Measurements from ENCODE around the gene ZHX3. TPM values are rescaled to one million over a fixed set of nuclear protein-coding genes. Genes with fewer than 3 reads are reported as not detected.

Gene ZHX3
- total RNA-seq, 5 donors from 2014 or later (not counting 1 experiment from before 2014, with no cell fraction given) = 7.0 to 11.1 (median 10.5) TPM

DNA sequence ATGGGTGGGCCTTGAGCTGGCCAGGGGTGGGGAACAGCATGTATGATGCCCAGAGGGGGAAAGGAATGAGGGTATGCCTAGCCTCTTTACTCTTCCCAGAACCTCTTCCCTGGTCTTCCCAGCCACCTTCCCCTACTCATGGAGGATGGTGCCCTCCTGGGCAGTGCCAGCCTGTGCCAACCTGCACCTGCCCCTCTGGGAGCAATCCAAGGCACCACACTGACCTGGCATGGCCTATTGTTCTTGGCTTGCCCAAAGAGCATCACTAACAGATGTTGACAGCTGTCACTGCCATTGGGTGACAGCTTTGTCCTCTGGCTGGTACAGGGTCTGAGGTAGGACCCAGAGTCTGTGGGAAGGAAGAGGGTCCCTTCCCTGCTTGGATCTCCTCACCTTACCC lies 36.0 kb upstream of the ZHX3 start:
- H3K4me3 Mint-ChIP-seq = no peak overlapping the region
- ChIA-PET CTCF (no interaction called here), POLR2A (interaction anchor here in 1 of 2 donors (0.6 kb wide), 1 partner anchor 25 kb away, joined by 4 read pairs; no protein-coding TSS in a partner anchor)
- no peak for ATAC-seq (replicated peaks in 1 of 4)
- Histone ChIP-seq H3K4me1 (ENCODE audit: control insufficient read depth in 1 of 2, extremely low read depth in 1 of 2, insufficient read depth in 2 of 2, low read length in 2 of 2) (no peaks in the 10 kb centered on the region), H3K4me3 (ENCODE audit: control insufficient read depth in 1 of 2, extremely low read depth in 1 of 2, low read length in 1 of 2) (no peak overlapping the region), H3K36me3 (ENCODE audit: control insufficient read depth in 2 of 2, extremely low read depth in 1 of 2, insufficient read depth in 1 of 2, low read length in 1 of 2) (no peaks in the 10 kb centered on the region), H3K9me3 (no peaks in the 10 kb centered on the region), H3K27ac (ENCODE audit: low read length) (no peak overlapping the region), H3K27me3 (replicated peaks in 1 of 2; ENCODE audit: control insufficient read depth in 2 of 2, extremely low read depth in 1 of 2, insufficient read depth in 2 of 2, low read length in 1 of 2) (peaks cover 0 to 6% of the 10 kb centered on the region in 2 experiments)
- H3K27ac Mint-ChIP-seq = no peak overlapping the region
- no peak for DNase-seq
- H3K9me3 Mint-ChIP-seq = no peaks in the 10 kb centered on the region
- no peaks in the 10 kb centered on the region for H3K36me3 Mint-ChIP-seq
- H3K27me3 Mint-ChIP-seq = peaks cover 0 to 4% of the 10 kb centered on the region in 2 donors
- H3K4me1 Mint-ChIP-seq = no peaks in the 10 kb centered on the region

DNA sequence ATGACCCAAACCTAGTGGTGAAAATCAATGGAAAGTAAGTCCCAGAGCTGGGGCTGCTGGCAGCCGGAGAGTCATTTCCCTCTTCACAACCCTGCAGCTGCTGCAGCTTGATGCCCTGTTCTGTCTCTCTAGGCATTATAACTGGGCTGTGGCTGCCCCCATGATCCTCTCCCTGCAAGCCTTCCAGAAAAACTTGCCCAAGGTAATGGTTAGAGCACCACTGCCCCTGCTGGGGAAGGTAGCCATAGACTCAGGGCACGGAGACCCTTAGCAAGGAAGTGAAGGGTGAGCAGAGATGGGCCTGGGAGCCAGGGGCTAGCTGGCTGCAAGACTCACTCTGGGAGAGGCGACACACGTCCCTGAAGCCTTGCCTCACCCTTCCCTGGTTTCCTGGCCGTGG lies 35.1 kb upstream of the ZHX3 start:
- Mint-ChIP-seq H3K27ac (no peak overlapping the region), H3K4me3 (no peak overlapping the region), H3K9me3 (no peaks in the 10 kb centered on the region), H3K36me3 (no peaks in the 10 kb centered on the region), H3K27me3 (peaks cover 0 to 4% of the 10 kb centered on the region in 2 donors), H3K4me1 (no peaks in the 10 kb centered on the region)
- no peak overlapping the region for H3K4me3 ChIP-seq (ENCODE audit: control insufficient read depth in 1 of 2, extremely low read depth in 1 of 2, low read length in 1 of 2)
- no peaks in the 10 kb centered on the region for H3K4me1 ChIP-seq (ENCODE audit: control insufficient read depth in 1 of 2, extremely low read depth in 1 of 2, insufficient read depth in 2 of 2, low read length in 2 of 2)
- no peaks in the 10 kb centered on the region for H3K36me3 ChIP-seq (ENCODE audit: control insufficient read depth in 2 of 2, extremely low read depth in 1 of 2, insufficient read depth in 1 of 2, low read length in 1 of 2)
- no peaks in the 10 kb centered on the region for H3K9me3 ChIP-seq
- ATAC-seq (replicated peaks in 1 of 4) (no peak), DNase-seq (no peak)
- WGBS (ENCODE audit: insufficient coverage) = 94% methylated on average over 2 of the region's 5 CpGs
- H3K27ac ChIP-seq (ENCODE audit: low read length) = no peak overlapping the region
- peaks cover 0 to 6% of the 10 kb centered on the region in 2 experiments for H3K27me3 ChIP-seq (replicated peaks in 1 of 2; ENCODE audit: control insufficient read depth in 2 of 2, extremely low read depth in 1 of 2, insufficient read depth in 2 of 2, low read length in 1 of 2)
- POLR2A ChIA-PET = no interaction called here
- CTCF ChIA-PET = no interaction called here

DNA sequence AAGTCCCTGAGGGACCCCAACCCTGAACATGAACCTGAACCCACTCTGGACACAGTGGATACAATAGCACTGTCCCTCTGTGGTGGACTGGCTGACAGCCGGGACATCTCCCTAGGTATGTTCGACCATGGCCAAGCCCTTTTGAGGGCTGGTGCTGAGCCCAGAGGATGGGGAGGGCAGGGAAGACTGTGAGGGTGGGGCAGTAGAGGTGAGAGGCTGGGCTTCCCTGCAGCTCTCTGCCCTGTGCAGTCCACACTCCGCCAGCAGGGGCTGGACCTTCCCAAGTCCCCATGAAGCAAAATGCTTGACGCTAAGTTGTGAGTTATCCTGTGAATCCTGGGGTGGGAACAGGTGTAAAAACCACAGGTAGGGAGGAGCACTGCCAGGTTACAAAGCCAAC lies 34.6 kb upstream of the ZHX3 start:
- CTCF ChIA-PET = no interaction called here
- DNase-seq (no peak), ATAC-seq (replicated peaks in 1 of 4) (no peak)
- Mint-ChIP-seq H3K4me3 (no peak overlapping the region), H3K27ac (no peak overlapping the region), H3K4me1 (no peaks in the 10 kb centered on the region), H3K27me3 (peaks cover 0 to 4% of the 10 kb centered on the region in 2 donors), H3K36me3 (no peaks in the 10 kb centered on the region), H3K9me3 (no peaks in the 10 kb centered on the region)
- POLR2A ChIA-PET = no interaction called here
- Histone ChIP-seq H3K36me3 (ENCODE audit: control insufficient read depth in 2 of 2, extremely low read depth in 1 of 2, insufficient read depth in 1 of 2, low read length in 1 of 2) (no peaks in the 10 kb centered on the region), H3K27ac (ENCODE audit: low read length) (no peak overlapping the region), H3K27me3 (replicated peaks in 1 of 2; ENCODE audit: control insufficient read depth in 2 of 2, extremely low read depth in 1 of 2, insufficient read depth in 2 of 2, low read length in 1 of 2) (peaks cover 0 to 6% of the 10 kb centered on the region in 2 experiments), H3K4me3 (ENCODE audit: control insufficient read depth in 1 of 2, extremely low read depth in 1 of 2, low read length in 1 of 2) (no peak overlapping the region), H3K9me3 (no peaks in the 10 kb centered on the region), H3K4me1 (ENCODE audit: control insufficient read depth in 1 of 2, extremely low read depth in 1 of 2, insufficient read depth in 2 of 2, low read length in 2 of 2) (no peaks in the 10 kb centered on the region)
- WGBS (ENCODE audit: insufficient coverage) = 85% methylated on average over 4 of the region's 4 CpGs

DNA sequence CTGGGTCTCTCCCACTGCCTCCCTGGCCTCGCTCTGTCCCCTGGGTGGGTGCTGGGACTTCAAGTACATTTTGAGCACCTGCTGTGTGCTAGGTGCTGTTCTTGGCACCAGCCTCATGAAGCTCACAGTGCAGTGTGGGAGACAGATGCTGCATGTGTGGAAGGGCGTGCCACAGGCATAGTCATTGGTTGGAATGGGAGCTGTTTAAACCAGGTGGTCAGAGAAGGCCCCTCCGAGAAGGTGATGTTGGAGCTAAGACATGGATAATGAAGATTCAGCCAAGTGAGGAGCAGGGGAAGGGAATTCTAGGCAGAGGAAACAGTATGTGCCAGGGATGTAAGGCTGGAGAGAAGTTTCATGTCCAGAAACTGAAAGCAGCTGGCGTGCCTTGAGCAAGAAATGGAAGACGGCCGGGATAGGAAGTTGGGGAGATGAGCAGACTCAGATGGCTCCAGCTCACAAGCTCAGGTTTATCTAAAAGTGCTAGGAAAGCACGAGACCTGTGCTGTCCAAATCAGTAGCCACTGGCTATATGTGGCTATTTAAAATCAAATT lies 33.0 kb upstream of the ZHX3 start:
- H3K27ac Mint-ChIP-seq = no peak overlapping the region
- Histone ChIP-seq H3K4me3 (ENCODE audit: control insufficient read depth in 1 of 2, extremely low read depth in 1 of 2, low read length in 1 of 2) (no peak overlapping the region), H3K36me3 (ENCODE audit: control insufficient read depth in 2 of 2, extremely low read depth in 1 of 2, insufficient read depth in 1 of 2, low read length in 1 of 2) (no peaks in the 10 kb centered on the region), H3K27me3 (replicated peaks in 1 of 2; ENCODE audit: control insufficient read depth in 2 of 2, extremely low read depth in 1 of 2, insufficient read depth in 2 of 2, low read length in 1 of 2) (peaks cover 0 to 6% of the 10 kb centered on the region in 2 experiments), H3K9me3 (no peaks in the 10 kb centered on the region), H3K4me1 (ENCODE audit: control insufficient read depth in 1 of 2, extremely low read depth in 1 of 2, insufficient read depth in 2 of 2, low read length in 2 of 2) (no peaks in the 10 kb centered on the region), H3K27ac (ENCODE audit: low read length) (no peak overlapping the region)
- WGBS (ENCODE audit: insufficient coverage) = 75% methylated on average over 7 of the region's 7 CpGs
- no peak overlapping the region for H3K4me3 Mint-ChIP-seq
- no peak for DNase-seq
- CTCF ChIA-PET = interaction anchor here in 1 of 2 donors (0.6 kb wide), 1 partner anchor 154 kb away, joined by 4 read pairs; no protein-coding TSS in a partner anchor
- no peaks in the 10 kb centered on the region for H3K9me3 Mint-ChIP-seq
- no peak for ATAC-seq (replicated peaks in 1 of 4)
- H3K36me3 Mint-ChIP-seq = no peaks in the 10 kb centered on the region
- no peaks in the 10 kb centered on the region for H3K4me1 Mint-ChIP-seq
- peaks cover 0 to 4% of the 10 kb centered on the region in 2 donors for H3K27me3 Mint-ChIP-seq
- POLR2A ChIA-PET = no interaction called here

DNA sequence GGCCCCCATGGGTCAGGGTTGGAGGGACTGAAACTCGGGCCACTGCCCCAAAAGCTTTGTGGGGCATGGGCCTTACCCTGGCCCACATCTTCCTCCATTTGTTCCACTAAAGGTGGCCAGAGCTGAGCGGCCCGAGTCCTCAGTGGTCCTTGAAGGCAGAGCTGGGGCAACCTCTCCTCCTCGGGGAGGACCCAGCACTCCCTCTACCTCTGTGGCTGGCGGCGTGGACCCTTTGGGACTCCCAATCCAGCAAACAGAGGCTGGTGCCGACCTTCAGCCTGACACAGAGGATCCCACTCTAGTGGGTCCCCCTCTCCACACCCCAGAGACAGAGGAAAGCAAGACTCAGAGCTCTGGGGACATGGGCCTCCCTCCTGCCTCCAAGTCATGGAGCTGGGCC lies 32.4 kb upstream of the ZHX3 start:
- POLR2A ChIA-PET = no interaction called here

DNA sequence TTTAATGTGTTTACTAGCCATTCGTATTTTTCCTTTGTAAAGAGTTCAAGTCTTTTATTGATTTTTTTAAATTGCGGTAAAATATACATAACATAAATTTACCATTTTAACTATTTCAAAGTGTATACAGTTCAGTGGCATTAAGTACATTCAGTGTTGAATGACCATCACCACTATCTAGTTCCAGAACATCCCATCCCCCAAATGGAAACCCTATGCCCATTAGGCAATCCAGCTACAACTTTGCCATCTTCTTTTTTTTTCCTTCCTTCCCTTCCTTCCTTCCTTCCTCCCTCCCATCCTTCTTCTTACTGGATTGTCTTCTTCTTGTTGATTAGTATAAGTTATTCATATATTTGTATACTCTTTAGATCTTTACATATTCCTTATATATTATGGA lies 31.7 kb upstream of the ZHX3 start:
- Mint-ChIP-seq H3K9me3 (no peaks in the 10 kb centered on the region), H3K27me3 (peaks cover 0 to 4% of the 10 kb centered on the region in 2 donors), H3K27ac (no peak overlapping the region), H3K36me3 (no peaks in the 10 kb centered on the region), H3K4me3 (no peak overlapping the region), H3K4me1 (no peaks in the 10 kb centered on the region)
- H3K27ac ChIP-seq (ENCODE audit: low read length) = no peak overlapping the region
- H3K27me3 ChIP-seq (replicated peaks in 1 of 2; ENCODE audit: control insufficient read depth in 2 of 2, extremely low read depth in 1 of 2, insufficient read depth in 2 of 2, low read length in 1 of 2) = peaks cover 0 to 6% of the 10 kb centered on the region in 2 experiments
- H3K9me3 ChIP-seq = no peaks in the 10 kb centered on the region
- no peak for DNase-seq
- ChIA-PET CTCF (no interaction called here), POLR2A (no interaction called here)
- ATAC-seq (replicated peaks in 1 of 4) = no peak
- H3K4me1 ChIP-seq (ENCODE audit: control insufficient read depth in 1 of 2, extremely low read depth in 1 of 2, insufficient read depth in 2 of 2, low read length in 2 of 2) = no peaks in the 10 kb centered on the region
- no CpG with 5 or more reads among the region's 2 CpGs for WGBS (ENCODE audit: insufficient coverage)
- H3K36me3 ChIP-seq (ENCODE audit: control insufficient read depth in 2 of 2, extremely low read depth in 1 of 2, insufficient read depth in 1 of 2, low read length in 1 of 2) = no peaks in the 10 kb centered on the region
- H3K4me3 ChIP-seq (ENCODE audit: control insufficient read depth in 1 of 2, extremely low read depth in 1 of 2, low read length in 1 of 2) = no peak overlapping the region

More for the DNA sequence above, 32.4 kb upstream of the ZHX3 start:
- Histone ChIP-seq H3K27me3 (replicated peaks in 1 of 2; ENCODE audit: control insufficient read depth in 2 of 2, extremely low read depth in 1 of 2, insufficient read depth in 2 of 2, low read length in 1 of 2) (peaks cover 0 to 6% of the 10 kb centered on the region in 2 experiments), H3K4me3 (ENCODE audit: control insufficient read depth in 1 of 2, extremely low read depth in 1 of 2, low read length in 1 of 2) (no peak overlapping the region), H3K4me1 (ENCODE audit: control insufficient read depth in 1 of 2, extremely low read depth in 1 of 2, insufficient read depth in 2 of 2, low read length in 2 of 2) (no peaks in the 10 kb centered on the region), H3K36me3 (ENCODE audit: control insufficient read depth in 2 of 2, extremely low read depth in 1 of 2, insufficient read depth in 1 of 2, low read length in 1 of 2) (no peaks in the 10 kb centered on the region), H3K9me3 (no peaks in the 10 kb centered on the region), H3K27ac (ENCODE audit: low read length) (no peak overlapping the region)
- Mint-ChIP-seq H3K36me3 (no peaks in the 10 kb centered on the region), H3K9me3 (no peaks in the 10 kb centered on the region), H3K27me3 (peaks cover 0 to 4% of the 10 kb centered on the region in 2 donors), H3K27ac (no peak overlapping the region), H3K4me3 (no peak overlapping the region), H3K4me1 (no peaks in the 10 kb centered on the region)
- 93% methylated on average over 6 of the region's 7 CpGs for WGBS (ENCODE audit: insufficient coverage)
- CTCF ChIA-PET = no interaction called here
- ATAC-seq (replicated peaks in 1 of 4) = no peak
- no peak for DNase-seq
